Mucosa of gallbladder (tissue), 1 donor: ENCODE measurements around the gene CD276. TPM values are rescaled to one million over a fixed set of nuclear protein-coding genes. Genes with fewer than 3 reads are reported as not detected.

Experiments
- total RNA-seq: library from RNA; stranded (reverse); gene quantifications from one replicate; pipeline ENCODE4 v1.2.1, GENCODE V29; 2021
- donor health status: DM: no; HTN: no; CAD: no.

The CD276 gene
- total RNA-seq, 1 donor from 2014 or later, result 51.9 TPM

Other genes with a start within 250 kb of the CD276 start
- gene REC114, start 241.2 kb upstream of the CD276 start, total RNA-seq, result not detected
- gene NPTN, start 51.0 kb upstream of the CD276 start, total RNA-seq, result 159 TPM
- gene INSYN1, start 69.0 kb downstream of the CD276 start, total RNA-seq, result 13.8 TPM
- not detected for gene TBC1D21, start 189.2 kb downstream of the CD276 start, total RNA-seq
- 20.2 TPM for gene LOXL1, start 242.1 kb downstream of the CD276 start, total RNA-seq